GM12892 (cell line): Measurements from ENCODE around the gene ZNF275.

Experiments used
- POLR2A ChIP-seq: IDR thresholded peaks from 2 replicates; pipeline ENCODE4 v1.6.1; 2011; ENCODE audit warnings: low read depth, low read length, control low read depth
- POLR2AphosphoS5 ChIP-seq: IDR thresholded peaks from 2 replicates; pipeline ENCODE4 v1.6.1; 2011; ENCODE audit warnings: low read depth, low read length, control low read depth

- TF ChIP-seq POLR2A (no peak), POLR2AphosphoS5 (no peak)
These were observed 14.5 kb downstream of the ZNF275 start for GRCh38 chrX:153348421-153348820.
